Measurements from ENCODE around the gene PTPRG.

DNA sequence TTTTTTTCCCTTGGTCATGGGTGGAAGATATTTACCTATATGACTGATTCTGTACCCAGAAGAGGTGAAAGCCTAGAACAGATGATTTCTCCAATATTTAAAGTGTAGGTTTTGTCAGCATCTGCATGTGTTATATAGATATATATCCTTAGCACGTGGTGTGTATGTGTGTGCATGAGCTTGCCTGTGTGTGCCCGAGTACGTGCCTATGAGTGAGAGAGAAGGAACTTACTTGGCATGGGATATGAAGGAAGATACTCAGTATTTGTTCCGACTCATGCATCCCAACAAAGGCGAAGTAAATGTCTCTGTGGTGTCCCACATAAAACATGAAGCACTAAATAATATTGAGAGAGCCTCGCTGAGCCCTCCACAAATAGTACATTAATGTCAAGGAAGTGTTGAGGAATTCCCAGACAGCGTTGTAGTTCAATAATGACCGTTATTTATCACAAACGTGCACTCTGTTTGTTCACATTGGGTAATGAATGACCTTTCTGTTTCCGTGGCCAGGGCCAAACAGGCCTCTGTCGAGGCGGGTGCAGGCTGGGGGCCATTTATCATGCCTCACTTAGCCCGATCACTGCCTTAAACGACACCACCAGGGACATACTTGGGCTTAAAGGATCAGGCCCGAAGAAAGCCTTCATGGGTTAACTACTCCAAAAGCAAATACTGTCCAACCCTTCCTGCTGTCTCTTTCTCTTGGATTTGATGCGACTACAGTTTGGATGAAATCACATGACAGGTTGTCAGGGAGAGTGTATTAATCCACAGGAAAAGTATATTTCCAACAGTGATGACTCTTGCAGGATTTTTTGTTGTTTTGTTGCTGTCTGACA is 267.7 kb downstream of the PTPRG start:
- TF ChIP-seq, protein P1, sequence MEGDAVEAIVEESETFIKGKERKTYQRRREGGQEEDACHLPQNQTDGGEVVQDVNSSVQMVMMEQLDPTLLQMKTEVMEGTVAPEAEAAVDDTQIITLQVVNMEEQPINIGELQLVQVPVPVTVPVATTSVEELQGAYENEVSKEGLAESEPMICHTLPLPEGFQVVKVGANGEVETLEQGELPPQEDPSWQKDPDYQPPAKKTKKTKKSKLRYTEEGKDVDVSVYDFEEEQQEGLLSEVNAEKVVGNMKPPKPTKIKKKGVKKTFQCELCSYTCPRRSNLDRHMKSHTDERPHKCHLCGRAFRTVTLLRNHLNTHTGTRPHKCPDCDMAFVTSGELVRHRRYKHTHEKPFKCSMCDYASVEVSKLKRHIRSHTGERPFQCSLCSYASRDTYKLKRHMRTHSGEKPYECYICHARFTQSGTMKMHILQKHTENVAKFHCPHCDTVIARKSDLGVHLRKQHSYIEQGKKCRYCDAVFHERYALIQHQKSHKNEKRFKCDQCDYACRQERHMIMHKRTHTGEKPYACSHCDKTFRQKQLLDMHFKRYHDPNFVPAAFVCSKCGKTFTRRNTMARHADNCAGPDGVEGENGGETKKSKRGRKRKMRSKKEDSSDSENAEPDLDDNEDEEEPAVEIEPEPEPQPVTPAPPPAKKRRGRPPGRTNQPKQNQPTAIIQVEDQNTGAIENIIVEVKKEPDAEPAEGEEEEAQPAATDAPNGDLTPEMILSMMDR (conservative IDR thresholded peaks at IDR 0.05; ENCODE audit: low read depth, low read length): no peak
- no peak for TF ChIP-seq EZH2 (IDR thresholded peaks at IDR 0.05; ENCODE audit: borderline replicate concordance, low read depth, low read length, poor library complexity, severe bottlenecking)
